ENCODE results near the gene ZNF302.

ZNF302 gene

DNA sequence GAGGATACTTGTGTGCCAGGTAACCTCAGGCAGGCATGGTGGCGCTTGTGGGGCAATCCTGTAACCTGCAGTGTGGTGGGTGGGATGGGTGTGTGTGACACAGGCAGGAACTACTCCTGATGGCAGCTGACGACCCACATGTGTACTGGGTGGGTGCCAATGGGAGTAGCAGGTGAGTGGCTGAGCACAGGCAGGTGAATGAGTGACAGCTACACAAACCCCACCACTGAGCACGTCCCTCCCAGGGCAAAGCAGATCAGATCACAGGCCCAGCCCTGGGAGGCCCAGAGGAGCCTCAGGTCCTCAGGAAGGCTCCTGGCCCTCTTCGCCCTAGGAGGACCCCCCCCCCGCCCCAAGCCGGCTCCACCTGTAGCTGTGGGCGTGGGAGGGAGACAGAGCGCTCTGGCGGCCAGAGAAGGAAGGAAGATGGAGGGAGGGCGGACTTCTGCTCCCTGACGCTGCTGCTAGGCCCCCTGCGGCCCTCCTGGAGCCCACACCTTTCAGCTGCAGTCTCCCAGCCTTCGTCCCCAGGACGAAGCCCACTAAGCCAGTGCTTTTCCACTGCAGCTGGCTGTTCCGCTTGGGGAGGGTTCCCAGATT lies 55.2 kb downstream of the ZNF302 start:
- no peak for DNase-seq (ENCODE audit: low spot score)

DNA sequence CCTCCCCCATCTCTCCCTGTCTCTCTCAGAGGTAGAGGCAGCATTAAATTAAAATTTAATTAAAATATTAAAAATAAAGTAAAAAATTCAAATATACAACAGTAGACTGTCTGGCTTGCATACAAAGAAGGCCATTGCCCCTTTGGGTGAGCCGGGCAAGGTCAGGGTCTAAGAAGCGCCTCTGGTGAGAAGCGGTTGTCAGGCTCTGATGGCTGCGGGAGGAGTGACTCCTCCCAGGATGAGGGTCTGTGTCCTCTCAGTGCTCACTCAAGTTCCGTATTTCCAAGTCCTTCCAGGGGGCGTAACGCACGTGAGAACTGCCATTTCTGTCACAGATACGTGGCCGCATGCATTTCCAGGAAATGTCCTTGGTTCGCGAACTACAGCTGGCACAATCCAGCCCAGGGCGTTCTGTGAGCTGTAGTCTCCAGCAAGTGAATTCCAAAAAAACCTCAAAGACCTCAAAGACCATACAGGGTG lies 55.8 kb downstream of the ZNF302 start:
- DNase-seq (ENCODE audit: low spot score) = peak; percentile 14

DNA sequence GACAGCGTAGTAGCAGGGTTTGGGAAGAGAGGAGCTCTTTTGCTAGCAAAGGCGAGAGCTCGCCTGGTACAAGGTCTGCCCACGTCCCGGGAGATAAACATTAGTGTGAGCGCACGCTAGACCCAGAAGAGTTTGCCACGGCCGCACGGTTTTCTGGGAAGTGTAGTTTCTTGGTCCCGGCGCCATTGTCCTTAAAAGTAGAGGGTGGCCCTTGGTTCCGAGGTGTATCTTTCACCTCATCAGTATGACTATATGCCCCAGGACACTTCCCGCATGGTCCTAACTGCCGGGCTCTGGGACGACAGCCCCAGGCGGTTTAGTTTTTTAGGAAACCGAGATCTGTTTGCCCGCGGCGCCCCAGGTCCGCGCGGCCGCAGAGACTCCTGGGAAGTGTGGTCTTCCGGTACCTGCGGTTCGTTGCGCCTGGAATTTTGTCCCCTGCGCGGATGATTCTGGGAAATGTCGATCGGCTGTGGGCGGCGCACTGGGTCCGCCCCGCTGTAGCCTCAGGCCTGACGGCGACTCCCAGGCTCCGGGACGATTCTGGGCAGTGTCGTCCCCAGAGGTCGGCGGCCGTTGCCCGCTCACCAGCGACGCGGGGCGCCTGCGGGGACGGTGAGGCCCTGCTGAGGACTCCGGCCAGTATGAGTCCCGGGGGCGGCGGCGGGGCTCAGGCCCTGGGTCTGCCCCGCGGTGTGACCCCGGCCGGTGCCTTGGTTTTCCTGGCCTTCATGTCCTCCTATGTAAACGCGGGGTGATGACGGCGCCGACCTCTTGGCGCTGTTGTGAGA lies 56.5 kb downstream of the ZNF302 start, which contains the start of gene ZNF181:
TSS of gene ZNF181 (plus strand) at position 498 of the 791 bp plus-strand sequence. CDS start 795 bp downstream, outside the sequence.
- DNase-seq (ENCODE audit: low spot score) = peak; percentile 89

DNA sequence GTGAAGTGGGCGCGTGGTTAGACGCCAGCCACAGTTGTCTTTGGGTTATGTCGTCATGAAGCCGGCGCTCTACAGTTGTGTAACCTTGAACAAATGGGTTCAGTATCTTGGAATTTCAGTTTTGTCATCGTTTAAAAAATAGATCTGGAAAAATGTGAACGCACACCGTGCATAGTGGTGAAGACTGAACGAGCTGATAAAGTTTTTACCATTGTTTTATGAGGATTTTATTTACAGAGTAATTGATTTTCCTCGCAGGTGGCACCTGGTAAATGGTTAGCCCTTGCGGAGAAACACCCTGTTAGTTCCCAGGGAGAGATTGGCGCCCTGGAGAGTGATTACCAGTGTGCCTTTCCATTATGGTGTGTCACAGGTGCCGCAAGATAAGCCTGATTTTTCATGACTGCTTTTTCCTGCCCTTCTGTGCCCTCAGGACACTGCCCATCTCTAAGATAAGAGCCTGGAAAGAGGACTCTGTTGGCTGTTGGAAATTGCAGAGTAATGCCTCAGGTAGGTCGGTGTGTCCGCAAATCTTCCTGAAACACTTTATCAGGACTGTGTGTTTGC lies 57.1 kb downstream of the ZNF302 start:
- DNase-seq (ENCODE audit: low spot score) = peak; percentile 28
